NCI-H2227 treated with DMSO at 0.1 percent for 48 hours (cell line): ENCODE measurements around the gene FAM98B.
"Not testable (repeated sequence)": the region's sequence is repeated elsewhere in the genome, so short reads cannot be mapped to it uniquely, and the experiment has no call there.

ENCODE experiments used
- DNase-seq: peaks from one replicate; lab custom pipeline; 2025; lab: John Stamatoyannopoulos, UW

FAM98B gene

DNA sequence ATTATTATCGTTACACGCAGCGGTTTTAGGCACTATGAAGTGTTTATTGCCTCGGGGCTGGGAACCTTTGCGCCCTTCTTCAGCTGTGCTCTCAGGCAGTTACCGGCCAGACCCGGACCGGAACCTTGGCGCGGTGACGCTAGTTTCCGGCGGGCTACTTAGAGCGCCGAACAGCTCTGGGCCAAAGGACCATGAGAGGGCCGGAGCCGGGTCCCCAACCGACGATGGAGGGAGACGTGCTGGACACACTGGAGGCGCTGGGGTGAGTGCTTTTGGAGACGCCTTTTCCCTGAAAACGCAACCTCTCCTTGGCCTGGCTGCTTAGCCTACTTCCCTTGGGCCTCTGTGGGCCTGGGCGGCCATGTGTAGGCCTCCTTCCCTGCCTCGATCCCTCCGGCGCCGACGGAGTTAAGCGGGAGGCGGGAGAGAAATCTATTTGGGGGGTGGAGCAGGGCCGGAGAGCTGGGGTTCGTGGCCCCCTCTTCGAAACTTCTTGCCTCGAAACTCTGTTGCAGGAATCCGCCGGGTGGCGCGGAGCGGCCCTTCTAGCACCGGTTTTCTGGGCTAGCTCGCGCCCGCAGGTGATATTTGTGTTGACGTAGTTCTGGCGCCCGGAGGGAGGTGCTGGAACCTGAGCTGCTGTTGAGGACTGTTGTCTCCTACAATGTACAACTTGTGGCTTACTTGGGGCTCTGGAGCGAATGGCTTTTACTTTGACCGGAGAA lies at the start of gene FAM98B:
TSS of gene FAM98B (plus strand) at position 157 of the 725 bp plus-strand sequence. CDS start at position 192, 35 bp downstream.
- peak; percentile 74 for DNase-seq

DNA sequence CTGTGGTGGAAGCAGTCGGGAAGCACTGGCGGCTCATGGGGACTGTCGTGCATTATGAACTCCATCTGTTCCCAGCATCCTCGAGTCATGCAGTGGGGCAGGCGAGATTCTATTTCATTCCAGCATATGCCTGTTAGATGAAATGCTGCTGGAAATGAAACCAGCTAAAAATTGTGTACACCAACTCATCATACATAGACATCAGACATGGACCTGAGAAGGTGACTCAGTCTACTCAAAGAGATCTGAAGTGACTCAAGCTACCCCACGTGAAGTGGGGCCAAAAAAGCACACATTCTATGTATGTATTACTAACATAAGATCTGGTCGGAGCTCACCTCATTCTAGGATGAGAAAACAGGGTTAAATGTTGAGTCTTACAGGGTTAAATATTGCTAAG lies 47.5 kb upstream of the FAM98B start:
- no peak for DNase-seq

DNA sequence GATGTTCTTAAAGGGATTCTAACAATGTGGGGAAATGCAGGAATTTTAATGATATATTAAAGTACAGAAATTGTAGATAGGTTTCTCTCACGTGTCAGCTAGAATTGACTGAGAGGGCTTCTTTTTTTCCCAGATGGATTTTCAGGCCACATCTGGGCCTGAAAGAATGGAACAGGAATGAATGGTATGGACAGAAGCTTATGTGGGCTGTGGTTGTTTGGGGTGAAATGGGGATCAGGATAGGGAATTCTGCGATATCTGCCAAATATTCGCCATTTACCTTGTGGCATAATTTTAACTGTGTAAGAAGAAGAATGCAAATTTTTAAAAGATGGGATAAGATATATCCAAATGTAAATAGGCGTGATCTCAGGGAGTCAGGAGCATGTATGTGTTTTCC lies 45.4 kb upstream of the FAM98B start:
- DNase-seq: no peak

DNA sequence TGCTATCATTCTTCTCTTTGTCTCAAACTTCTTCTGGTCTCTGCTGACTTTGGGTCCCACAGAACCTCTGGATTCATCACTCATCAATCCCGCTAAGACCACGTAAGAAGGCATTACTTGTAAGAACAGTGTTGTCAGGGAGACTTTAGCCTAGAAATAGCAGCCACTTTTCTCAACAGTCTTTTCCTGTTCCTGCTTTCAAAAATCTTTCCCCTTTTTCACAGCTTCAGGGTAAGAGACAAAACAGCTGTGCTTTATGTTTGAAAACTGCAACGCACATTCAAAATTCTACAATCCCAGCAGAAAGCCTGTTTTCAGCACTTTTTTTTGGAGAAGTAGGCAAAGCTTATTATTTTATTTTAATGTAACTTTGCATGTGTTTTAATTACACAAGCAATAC lies 42.0 kb upstream of the FAM98B start:
- no peak for DNase-seq

DNA sequence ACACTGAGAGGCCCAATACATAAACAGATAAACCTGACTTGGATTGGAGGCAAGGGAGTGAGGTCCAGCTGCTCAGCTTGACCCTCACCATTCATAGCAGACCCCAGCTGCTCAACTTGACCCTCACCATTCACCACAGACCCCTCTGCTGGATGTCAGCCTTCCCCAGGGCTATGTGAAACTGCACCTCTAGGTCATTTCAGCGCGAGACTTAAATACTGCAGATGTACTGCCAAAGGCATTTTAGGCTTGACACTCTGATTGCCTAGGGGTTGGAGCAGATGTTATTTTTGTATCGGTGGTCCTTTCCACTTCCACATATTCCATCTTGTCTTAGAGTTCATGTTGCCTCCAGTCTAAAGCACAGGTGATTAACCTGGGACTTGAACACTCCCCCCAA lies 41.5 kb upstream of the FAM98B start:
- DNase-seq: no peak

DNA sequence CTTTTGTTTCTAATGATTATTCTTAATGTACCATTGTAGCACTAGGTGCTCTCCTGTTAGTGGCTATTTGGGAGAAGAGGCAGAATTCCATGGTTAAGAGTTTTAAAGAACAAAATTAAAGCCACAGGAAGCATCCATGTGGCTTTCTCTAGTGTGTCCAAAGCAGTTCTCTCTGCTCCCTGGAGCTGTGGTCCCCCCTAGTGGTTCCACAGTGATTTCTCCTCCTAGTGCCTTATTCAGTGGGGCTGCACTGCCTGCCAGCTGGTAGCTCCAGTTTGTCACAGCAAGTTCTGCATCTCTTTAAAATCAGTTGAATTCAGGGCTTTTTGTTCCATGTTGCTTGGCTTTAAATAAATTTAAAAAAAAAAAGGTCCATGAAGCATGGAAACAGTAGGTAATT lies 39.6 kb upstream of the FAM98B start:
- DNase-seq: no peak

DNA sequence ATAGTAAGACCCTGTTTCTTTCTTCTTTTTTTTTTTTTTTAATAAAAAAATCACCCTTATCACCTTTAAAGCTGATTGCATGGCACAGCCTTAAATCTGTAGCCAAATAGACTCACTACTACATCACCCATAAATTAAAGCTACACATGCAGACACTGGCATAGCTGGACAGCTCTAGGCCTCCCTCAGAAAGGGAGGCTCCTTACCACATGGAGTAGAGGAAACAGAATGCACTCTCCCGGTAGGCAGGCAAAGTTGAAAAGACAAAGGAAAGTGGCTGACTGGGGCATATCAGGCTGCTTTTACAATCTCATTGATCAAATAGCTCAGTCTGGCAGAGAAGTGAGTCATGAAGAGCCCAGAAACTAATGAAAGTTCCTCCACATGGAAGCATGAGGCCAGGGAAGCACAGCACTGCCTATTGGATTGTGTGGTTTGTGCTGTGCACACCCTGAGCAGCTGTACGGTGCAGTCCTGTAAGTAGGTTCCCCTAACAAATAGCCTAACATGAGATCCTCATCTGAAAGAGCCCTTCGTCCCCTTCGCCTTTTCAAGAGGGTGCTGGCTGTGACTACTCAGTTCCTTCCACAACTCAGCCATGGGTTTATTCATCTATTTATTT lies 32.7 kb upstream of the FAM98B start:
- no peak for DNase-seq

DNA sequence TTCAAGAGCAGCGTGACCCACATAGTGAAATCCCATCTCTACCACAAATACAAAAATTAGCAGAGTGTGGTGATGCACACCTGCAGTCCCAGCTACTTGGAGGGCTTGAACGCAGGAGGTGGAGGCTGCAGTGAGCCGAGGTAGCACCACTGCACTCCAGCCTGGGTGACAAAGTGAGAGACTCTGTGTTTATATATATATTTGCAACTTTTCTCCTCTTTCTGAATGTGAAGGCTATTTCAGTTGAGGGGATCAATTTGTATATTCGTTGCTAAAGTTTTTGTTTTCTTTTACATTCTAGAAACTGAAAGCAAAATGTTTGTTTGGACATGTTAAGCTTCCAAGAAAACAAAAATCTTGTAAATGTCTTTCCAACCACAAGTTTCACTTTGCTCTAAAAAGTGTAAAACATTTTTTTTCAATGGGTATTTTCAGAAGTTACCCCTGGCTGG lies 29.8 kb upstream of the FAM98B start:
- no peak for DNase-seq

DNA sequence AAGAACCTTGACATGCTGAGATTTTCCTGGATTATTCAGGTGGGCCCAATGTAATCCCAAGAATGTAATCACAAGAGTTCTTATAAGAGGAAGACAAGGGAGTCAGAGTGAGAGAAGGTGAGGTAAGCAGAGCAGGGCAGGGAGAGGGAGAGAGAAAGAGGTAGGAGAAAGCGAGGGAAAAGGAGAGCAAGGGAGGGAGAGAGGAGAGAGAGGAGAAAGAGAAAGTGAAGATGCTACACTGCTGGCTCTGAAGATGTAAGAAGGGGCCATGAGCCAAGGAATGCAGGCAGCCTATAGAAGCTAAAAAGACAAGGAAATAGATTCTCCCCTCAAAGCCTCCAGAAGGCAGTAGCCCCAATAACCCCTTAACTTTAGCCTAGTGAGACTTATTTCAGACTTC lies 28.7 kb upstream of the FAM98B start:
- no peak for DNase-seq

DNA sequence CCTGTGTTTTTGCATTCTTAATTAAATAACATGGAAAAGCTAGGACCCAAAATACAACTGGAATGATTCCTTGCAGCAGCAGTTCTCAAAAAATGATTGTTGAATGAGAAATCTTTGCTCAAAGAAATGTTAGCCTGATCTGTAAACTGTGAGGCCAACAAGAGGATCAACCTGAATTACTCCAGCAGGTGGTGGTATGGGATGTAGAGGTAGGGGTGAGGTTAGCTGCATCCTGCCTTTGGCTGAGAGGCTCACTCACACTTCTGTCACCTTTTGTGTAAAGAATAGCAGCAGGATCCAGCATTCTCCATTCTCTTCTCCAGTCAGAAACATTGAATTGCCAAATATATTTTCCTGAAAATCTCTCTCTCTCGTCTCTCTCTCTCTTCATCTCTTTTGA lies 26.5 kb upstream of the FAM98B start:
- no peak for DNase-seq

DNA sequence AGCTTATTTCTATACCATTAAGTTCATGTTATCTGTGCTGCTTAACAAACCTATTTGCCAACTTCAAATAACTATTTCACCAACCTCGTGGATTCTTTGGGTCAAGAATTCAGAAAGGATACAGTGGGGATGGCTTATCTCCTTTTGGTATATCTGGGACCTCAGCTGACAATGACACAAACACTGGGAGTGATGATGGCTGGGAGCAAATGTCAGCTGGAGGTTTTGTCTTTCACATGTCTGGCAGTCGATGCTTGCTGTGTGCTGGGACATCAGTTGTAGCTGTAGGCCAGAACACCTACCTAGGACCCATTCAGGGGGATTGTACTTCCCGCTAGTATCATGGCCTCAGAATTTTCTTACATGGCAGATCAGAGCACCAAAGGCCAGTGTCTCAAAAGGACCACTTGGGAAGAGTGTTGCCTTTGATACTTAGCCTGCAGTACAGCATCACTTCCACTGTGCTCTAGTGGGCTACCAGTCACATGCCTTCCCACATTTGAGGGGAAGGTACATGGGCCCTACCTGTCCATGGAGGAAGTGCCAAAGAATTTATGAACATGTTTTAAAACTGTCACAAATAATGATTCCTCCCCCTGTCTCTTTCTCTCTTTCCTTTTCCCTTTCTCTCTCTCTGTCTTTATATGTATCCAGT lies 23.7 kb upstream of the FAM98B start:
- DNase-seq: no peak

DNA sequence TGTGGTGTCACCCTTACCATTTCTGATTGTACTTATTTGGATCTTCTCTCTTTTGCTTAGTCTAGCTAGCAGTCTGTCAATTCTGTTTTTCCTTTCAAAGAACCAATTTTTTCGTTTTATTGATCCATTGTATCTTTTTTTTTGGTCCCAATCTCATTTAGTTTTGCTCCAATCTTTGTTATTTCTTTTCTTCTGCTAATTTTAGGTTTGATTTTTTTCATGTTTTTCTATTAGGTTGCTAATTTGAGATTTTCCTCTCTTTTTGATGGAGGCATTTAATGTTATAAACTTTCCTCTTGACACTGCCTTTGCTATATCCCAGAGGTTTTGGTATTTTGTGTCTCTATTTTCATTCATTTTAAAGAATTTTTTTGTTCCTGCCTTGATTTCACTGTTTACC lies 16.9 kb upstream of the FAM98B start:
- no peak for DNase-seq

DNA sequence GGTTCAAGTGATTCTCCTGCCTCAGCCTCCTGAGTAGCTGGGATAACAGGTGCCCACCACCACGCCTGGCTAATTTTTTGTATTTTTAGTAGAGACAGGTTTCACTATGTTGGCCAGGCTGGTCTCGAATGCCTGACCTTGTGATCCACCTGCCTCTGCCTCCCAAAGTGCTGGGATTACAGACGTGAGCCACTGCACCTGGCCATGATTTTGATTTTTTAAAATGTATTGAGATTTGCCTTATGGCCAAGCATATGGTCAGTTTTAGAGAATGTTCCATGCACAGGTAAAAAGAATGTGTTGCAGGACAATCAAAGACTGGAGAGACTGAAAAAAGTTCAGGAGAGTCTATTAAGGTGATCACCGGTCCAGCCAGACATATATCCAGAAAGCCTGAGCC lies 16.3 kb upstream of the FAM98B start:
- not testable (repeated sequence) for DNase-seq

DNA sequence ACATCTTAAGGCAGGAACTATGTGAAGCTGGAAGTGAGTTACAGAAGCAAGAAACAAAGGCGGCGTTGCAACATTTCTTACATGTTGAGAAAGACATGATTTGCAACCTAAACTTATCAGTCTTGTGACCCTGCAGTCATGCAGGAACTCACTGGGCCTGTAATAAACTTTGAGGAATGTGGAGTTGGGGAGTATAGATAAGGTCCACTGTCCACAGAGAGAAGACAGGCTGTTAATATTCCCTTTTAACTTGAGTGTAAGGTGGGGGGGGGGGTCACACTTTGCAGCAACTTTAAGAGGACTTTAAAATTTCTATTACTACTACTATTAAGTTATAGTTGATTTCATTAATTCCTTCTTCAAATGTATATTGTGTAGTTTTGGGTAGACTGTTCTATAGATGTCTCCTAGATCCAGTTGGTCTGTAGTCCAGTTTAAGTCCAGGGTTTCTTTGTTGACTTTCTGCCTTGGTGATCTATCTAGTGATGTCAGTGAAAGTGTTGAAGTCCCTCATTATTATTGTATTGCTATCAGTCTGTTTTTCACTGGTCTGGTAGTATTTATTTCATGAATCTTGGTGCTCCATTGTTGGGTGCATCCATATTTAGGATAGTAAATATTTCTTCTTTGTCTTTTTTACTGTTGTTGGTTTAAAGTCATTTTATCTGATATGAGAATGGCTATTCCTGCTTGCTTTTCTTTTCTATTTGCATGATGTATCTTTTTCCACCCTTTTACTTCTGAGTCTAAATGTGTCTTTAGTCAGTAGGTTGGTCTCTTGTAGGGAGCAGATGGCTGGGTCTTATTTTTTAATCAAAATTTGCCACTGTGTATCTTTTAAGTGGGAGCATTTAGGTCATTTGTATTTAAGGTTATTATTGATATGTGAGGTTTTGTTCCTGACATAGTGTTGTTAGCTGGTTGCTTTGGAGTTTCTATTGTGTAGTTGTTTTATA lies 15.6 kb upstream of the FAM98B start:
- no peak for DNase-seq

DNA sequence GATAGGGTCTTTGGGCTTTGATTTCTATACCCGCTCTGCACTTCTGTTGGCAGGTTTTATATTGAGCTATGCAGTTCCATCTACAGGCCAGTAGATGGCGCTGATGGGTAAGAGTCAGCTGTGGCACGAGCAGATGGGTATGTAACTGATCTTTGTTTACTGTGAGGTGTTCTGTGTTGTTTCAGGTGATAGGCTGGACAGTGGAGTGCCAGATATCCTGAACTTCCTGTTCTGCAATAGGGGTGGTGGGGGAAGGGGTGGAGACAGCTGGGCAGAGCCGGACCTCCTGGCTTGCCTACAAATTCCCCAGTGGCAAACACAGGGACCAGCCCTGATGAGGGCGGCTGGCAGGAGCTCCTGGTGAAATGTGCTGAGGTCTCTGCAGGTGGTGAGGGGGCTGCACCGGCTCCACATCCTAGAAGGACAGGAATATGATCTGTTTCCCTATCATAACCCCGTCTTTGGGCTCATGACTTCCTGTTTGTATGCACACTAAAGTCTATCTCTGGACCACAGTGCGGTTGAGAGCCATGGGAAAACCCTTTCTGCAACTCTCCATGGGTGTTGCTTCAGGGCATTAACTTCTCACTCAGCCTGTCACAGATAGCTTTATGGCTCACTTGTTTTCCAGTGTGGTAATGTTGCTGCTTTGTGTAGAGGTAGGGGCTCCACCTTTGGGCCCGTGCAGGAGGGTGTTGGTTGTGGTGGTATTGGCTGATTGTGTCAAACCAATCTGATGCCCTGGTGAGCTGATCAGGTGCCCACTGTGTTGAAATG lies 13.4 kb upstream of the FAM98B start:
- DNase-seq: peak; percentile 47

DNA sequence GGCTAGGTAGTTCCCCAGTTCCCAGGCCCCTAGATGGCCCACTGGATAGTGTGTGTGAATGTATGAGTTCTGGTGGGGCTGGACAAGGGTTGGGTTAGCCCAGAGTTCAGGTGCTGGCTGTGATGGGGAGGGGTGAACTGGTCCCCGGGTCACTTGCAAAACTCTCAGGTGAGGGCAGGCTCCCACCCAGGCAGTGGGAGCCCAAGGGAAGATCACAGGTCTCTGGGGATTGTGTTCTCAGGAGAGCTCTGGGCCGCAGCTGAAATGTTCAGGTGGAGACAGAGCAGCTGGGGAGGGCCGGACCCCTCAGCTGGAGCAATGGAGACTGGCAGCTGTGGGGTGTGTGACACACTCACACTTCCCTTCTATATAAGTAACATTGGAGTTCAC lies 12.8 kb upstream of the FAM98B start:
- no peak for DNase-seq

DNA sequence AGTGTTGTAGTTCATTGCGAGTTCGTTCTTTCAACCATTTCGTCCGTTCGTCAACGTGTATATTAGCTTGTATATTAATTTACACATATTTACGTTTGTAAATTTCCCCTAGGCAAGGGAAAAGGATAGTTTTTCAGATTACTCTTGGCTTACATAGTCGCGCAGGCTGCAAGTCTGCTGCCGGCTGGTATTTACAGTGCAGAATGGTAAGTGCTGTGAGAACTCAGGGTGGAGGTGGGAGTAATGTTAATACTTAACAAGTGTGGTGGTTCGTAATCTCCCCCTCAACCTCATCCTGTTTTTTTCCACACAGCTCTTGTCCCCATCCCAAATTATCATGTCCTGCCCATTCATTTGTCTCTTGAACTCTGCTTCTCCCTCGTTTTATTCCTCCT lies 766 bp downstream of the FAM98B start:
- no peak for DNase-seq

DNA sequence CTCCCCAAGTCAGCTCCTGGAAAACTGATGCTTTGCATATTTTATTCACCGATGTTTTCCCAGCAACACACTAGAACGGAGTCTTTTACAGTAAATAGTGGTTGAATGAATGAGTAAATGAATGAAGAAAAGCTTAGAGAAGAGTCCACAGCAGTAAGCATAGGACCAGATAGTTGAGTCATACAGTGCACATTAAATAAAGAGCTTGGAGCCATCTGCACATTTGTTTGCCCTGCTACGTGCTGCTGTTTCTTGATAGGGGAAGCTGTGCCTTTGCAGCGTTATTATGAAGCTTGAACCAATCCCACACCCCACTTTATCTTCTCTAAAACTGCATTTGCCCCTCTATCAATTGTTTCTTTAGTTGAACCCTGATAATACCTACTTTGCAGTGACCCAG lies 1.2 kb downstream of the FAM98B start:
- DNase-seq: no peak

DNA sequence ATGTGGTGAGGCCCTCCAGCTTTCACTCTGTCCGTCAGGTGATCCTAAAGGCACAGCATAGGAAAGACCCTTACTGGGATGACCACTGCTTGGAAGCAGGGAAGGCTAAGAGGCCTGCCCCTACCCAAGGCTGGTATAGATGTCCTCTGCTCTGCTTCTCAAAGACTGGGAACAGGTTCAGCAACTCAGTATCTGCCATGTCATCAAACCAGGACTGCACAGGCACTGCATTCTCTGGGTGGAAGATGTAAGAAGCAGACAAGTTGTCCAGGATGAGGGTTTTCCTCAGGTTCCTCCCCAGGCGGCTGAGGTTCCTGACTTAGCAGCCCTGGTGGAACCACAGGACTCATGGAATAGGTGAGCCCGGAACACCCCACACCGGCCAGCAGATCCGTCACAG lies 4.7 kb downstream of the FAM98B start:
- no peak for DNase-seq

DNA sequence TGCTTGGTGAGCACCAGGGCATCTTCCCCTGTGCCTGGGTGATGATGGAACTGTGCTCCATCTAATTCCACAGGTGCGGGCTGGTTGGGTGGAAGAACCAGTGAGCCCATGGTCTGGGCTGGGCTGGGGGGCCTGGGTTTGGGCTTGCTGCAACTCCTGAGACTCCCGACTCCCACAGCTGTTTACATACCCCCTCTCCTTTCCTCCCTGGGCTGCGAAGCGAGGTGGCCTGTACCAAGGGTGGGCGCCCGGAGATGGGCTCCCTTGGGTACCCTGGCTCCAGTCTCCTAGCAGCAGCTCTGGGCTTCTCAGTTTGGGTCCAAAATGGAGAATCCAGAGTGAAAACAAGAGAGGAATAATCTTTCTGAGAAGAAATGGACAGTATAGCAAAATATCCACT lies 5.6 kb downstream of the FAM98B start:
- DNase-seq: no peak

DNA sequence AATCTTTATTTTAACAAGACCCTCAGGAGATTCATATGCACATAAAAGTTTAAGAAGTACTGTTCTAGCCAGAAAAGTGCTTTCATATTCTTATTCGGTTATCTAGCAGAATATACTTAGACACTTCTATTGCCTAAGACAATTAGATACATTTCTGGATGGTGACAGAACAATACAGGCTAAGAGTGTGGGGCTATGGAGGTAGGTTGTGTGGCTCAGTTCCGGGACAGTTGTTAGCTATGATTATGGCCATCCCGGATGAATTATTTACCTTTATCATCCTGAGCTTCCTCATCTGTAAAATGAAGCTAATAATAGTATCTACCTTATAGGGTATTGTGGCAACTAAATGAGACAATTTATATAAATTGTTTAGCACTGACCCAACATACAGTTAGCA lies 6.6 kb downstream of the FAM98B start:
- no peak for DNase-seq
